Left hindlimb (tissue), 1 donor: ENCODE results near the gene CORO7.
A peak's percentile ranks its signal among the peaks of the same experiment; 100 is the strongest.

ENCODE experiments used
- DNase-seq: peaks from one replicate; pipeline ENCODE4 v3.0.0-alpha.2; 2018

CORO7 gene

DNA sequence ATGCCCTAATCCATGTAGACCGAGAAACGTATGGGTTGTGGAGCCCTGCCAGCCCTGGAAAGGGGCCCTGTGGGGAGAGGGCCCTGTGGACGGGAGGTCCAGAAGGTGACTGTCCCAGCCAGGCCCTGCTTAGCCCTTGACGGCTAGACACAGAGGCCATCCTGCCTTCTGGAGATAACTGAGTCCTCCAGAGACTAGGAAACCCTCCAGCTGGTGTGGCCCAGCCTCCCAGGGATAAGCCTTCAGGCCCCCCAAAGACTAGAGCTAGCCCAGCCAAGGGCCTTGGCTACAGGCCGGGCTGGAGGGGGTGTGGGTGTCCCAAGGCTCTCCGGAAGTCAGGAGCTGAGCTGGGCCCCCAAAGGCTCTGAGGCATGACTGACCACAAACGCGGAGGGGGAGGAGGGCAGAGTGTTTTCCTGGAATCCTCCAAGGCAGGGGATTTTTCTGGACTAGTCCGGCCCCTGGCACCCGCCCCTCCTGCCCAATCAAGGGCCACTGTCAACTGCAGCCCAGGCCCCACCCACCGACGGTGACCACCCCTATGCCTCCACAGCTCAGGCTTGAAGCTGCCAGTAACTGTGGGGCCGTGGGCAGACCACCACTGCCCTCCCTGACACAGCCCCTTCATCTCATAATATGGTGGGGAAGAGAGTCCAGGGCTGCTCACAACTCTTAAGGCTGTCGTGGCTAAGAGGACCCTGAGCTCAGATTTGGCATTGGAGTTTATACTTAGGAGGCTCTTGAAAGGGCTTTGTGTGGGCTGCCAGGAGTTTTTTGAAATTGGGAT, 45.6 kb downstream of the CORO7 start:
- DNase-seq = peak; percentile 90

DNA sequence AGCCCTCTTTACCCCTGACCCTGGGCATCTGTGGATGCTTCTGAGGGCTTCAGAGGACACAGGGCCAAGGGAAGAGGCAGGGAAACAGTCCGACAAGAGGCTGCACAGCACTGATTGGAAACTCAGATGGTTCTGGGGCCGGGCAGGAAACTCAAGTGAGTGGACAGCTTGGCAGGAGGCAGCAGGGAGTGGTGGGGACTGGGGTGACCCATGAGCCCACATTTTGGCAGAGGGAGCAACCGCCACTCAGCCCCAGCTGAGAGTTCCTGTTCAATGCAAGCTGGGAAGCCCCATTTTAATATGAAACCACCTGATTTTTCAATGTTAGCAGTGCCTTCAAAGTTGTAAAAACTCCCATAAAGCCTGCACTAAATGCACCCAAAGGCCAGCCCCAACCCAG, 46.2 kb downstream of the CORO7 start:
- DNase-seq = no peak

DNA sequence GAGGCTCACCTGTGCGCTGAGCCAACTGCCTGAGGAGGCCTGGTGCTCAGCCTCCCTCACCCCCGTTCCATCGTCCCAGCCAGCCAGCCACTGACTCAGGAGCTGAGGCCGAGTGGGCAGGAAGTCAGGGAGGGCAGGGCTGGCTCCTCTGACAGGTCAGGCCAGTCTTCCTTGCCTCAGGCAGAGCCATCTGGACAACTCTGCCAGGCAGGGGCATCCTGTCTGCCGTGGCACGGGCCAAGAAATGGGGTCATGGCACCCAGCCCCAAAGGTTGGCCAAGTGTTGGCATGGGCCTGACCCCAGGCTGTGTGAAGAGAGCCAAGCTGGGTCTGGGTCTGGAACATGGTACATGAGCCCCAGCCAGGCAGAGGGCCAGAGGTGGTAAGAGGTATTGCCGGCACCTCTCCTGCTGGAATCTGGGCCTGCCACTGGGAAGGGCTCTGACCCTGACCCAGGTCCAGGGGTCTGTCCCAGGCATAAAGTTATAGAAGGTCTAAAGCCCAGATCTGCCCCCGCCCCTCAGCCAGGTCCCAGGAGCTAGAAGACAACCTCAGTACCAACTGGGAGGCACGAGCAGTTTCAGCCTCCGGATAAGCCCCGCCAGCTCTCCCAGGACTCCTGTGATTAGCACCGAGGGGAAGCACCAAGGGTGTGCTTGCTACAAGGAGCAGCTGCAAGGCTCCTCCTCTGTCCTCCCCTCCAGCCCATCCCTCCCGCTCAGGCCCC, 47.2 kb downstream of the CORO7 start:
- DNase-seq = no peak

DNA sequence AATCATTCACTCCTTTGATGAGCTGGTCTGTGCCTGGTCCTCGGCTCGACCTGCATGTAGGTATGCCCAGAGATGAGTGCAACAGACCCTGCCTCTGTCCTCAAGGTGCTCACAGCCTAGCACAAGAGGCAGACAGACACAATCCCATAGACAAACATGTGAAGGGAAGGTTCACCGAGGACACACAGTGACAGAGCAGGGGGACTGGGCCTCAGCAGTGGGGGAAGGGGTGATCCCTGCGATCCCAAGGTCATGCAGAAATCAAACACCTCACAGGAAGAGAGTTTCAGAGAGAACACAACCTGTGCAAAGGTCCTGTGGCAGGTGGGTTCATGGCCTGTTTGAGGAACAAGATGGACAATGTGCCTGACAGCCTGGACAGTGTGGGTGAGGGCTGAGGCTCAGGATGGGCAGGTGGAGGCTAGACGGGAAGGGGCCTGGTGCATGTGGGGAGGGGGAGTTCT, 49.0 kb downstream of the CORO7 start:
- no peak for DNase-seq

DNA sequence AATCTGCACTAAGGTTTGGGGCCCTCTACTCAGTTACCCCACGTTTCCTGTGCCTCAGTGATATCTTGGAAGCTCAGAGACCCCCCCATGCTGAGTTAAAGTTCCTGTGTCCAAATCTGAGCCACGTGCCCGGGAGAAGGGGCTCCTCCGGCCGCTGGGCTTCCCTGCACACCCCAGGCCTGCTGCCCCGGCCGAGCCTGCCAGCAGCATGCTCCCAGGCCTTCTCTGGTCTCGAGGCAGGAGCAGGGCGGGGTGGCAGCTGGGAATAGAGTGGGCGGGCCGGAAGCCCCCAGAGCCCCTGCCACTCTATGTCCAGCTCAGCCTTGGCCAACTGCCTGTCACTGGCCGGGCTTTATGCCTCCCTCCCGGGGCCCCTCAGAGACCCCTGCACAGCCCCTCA, 50.4 kb downstream of the CORO7 start:
- no peak for DNase-seq

DNA sequence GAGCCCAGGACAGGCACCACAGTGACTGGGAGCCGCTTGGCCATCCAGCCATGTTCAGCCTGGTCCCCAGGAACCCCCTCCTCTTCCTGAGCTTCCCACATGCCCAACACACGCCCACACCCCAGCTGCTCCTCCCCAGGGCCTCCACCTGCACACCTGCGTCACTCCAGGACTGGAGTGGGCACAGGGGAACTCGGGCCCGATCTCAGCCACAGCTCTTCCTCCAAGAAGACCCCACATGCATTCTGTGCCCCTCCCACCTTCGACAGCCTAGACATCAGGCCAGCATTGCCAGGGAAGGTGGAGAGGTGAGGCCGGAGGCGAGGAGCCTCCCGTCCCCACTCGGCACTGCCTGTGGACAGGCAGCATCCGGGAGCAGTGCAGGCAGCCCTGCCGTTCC, 50.8 kb downstream of the CORO7 start:
- no peak for DNase-seq

DNA sequence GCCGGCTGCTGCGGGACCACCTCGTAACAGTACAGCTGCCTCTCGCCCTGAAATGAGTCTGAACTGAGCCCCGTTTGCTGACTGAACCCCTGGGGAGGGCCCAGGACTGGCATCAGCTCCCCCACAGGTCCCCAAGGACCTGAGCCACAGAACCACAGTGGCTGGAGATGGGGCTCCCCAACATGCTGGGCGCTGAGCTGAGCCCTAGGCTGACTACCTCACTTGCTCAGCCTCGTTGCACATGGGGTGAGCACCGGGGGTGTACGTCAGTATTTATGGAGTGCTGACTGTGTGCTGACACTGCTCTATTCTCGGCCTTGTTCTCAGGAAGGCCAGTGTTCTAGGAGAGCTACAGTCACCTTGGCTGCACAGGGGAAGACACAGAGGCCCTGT, 51.4 kb downstream of the CORO7 start:
- no peak for DNase-seq

DNA sequence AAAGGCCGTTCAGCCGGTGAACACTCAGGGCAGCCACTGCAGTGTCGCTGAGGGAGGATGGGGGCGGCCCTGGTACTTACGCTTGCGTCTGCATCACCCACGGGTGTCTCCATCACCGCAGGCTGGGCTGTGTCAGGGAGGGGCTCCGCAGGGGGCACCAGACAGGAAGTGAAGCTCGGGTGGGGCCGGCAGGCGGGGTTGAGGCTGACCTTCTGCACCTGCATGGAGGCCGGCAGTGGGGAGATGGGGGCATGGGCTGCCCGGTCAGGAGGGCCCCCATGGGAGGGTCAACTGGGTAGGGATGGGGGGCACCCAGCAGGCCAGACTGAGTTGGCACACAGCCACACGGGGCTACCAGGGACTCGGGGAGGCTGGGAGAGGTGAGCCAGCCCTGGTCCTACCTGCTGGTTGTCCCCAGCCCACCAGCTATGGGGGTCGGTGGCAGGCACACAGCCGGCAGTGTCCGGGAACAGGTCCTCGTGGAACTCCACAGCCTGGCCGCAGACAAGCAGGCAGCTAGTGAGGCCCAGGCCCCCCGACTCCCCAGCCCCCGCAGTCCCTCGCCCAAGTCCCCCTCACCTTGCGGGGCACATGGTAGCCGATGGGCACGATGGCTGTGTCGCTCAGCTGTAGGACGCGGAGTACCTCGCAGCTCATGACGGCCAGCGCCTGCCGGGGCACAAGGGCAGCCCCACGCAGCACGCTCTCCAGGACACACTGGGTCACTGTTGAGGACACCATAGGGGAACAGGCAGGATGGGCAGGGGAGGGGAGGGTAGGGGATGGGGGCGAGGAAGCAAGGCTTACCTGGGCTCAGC, 52.0 kb downstream of the CORO7 start:
- DNase-seq = no peak

DNA sequence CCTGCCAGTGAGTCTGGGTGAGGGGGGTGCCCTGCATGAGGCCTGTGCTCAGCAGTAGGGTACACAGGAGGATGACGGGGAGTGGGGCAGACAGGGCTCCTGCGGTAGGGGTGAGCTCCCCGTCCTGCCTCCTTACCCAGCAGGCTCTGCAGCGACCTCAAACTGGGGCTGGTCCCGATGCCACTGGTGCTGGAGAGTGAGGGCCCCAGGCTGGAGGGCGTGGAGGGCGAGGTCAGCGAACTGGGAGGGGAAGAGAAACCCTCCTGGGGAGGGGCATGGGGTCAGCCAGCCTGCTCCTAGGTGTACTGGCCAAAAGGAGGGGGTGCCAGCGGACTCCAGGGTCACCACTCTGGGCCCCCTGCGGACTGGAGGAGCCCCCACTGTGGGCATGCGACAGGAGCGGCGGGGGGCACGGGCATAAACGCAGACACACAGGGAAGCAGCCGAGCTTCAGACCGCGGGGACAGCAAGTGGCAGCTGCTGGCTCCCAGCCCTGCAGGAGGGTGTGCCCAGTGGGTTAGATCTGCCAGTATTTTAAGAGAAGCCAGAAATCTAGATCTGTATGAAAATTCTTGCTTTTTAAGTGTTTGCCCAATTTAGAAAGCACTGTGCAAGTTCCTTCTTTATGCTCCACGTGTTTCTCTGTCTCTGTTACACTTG, 53.8 kb downstream of the CORO7 start:
- DNase-seq = no peak

DNA sequence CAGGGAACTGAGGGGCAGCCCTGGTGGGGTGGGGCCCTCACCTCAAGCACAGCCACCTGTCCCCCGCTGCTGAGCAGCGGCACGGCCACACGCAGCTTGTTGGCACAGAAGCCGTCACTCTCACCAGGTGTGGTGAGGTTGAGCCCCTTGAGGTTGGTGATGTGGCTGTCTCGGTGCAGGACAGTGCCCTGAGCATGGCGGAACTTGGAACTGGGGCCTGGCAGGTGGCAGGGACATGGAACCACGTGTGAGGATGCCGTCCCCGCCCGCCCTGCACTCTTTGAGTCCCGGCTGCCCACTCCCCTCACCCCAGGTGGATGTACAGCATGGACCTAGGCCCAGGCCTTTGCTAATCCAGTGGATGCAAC, 54.5 kb downstream of the CORO7 start:
- no peak for DNase-seq

DNA sequence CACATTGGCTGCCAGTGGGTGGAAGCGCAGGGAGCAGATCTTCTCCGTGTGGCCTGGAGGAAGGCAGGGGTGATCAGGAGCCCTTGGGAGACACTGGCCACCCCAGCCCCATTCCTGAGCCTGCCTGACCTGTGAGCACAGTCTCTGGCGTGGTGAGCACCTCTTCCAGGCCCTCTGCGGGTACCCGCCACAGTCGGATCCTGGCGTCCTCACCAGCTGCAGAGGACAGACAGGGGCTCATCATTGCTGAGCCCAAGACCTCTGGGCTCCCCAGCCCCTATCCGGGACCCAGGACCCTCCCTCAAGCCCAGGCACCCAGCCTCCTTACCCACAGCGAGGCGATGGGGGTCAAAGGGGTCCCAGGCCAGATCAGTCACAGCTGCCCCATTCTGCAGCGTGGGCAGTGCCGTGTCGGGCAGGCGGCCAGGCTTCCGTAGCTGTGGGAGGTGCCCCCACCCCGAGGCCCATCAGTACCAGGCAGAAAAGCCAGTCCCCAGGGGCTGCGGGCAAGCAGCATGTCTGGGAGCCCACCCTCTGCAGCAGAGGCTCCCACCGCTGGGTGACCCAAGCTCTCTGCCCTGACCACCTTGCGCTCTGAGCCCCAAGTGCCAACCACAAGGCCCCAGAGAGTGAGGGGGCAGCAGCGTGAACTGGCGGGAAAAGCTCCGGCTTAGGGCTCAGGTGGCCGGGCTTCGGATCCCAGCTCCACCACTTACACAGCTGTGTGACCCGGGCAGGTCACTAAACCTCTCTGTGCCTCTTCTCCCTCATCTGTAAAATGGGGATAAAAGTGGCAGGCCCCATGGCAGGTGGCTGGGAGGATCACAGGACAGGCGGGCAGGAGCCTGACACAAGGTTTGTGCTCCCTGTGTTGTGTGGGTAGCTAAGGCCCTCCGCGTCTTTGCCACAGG, 55.1 kb downstream of the CORO7 start:
- no peak for DNase-seq

DNA sequence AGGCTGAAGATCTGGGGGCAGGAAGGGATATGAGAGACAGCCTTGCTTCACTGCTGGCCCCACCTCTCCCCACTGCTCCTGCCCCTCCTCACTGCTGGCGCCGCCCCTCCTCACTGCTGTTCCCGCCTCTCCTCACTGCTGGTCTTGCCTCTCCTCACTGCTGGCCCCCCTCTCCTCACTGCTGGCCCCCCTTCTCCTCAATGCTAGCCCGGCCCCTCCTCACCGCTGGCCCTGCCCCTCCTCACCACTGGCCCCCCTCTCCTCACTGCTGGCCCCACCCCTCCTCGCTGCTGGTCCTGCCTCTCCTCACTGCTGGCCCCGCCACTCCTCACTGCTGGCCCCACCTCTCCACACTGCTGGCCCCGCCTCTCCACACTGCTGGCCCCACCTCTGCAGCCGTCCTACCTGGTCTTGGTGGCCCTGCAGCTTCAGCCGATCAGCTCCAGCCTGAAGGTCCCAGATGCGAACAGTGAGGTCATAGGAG, 55.8 kb downstream of the CORO7 start:
- no peak for DNase-seq

DNA sequence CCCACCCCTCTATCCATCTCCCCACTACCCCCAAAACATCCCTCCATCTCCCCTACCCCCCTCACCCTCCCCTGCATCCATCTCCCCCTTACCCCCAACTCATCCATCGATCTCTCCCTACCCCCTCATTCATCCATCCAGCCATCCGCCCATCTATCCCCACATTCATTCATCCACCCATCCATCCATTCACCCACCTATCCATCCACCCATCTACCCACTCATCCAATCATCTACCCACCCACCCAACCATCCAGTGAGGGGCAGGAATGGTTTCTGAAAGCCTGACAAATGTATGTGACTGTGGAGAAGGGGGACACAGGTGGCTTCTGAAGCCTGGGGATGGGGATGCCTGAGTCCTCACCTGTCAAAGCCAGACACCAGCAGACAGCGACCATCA, 56.5 kb downstream of the CORO7 start:
- DNase-seq = no peak

DNA sequence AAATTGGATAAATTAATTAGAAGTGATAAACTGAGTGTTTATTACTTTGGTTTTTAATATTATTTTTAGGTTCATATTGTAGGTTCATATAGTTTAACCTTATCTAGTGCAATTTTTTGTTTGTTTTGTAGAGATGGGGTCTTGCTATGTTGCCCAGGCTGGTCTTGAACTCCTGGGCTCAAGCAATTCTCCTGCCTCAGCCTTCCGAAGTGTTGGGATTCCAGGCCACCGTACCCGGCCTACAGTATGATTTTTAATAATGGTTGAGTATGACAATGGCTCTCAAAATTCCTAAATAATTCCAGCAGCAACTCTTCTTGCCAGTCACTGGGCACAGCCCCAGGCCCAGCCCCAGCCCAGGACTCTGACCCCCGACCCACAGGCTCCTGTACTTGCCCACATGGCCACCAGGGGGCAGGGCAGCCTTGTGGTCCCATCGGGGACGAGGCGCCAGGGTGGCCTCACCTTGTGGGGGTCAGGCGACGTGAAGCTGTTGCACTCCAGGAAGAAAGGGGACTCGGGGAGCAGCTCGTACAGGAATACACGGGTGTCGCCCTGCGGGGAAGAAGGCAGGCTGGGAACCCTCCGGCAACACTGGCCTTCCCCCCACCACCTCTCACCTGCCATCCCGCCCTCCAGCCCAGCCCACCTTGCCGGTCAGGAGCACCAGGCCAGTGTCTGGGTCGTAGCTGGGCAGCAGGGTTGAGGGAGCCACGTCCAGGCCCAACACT, 57.4 kb downstream of the CORO7 start:
- peak; percentile 72 for DNase-seq

DNA sequence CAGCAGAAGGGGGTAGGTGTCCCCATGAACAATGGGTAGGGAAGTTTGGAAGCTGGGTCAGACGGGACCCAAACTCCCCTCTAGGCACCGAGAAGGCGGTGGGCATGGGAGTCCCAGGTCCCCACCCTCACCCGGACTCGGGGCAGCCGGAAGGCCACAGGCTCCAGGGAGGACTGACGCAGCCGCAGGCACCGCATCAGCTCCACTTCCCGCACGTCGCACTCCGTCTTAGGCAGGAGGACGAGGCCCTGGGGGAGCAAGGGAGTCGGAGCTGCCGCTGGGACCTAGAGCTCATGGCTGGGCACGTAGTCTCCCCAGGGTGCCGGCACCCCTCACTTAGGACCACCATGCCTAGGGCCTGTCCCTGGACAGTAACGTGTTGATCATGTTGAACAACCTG, 58.2 kb downstream of the CORO7 start:
- no peak for DNase-seq

DNA sequence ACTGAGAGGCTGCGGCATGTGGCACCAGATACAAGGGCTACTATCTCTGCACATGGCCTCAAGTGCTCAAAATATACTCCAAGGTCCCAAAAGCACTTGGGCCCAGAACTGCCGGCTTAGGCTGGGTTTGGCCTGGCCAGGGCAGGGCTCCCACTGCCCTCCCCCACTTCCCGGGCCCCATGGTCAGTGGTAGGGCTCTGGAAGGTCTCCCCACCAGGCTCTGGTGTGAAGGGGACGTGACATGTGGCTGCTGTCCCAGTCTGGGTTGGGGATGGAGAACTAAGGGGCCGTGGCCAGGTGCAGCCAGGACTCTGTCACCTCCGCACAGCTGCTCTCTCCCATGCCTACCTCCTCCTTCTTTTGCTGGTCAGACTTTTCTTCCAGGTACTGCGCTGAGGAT, 59.6 kb downstream of the CORO7 start:
- DNase-seq = no peak

DNA sequence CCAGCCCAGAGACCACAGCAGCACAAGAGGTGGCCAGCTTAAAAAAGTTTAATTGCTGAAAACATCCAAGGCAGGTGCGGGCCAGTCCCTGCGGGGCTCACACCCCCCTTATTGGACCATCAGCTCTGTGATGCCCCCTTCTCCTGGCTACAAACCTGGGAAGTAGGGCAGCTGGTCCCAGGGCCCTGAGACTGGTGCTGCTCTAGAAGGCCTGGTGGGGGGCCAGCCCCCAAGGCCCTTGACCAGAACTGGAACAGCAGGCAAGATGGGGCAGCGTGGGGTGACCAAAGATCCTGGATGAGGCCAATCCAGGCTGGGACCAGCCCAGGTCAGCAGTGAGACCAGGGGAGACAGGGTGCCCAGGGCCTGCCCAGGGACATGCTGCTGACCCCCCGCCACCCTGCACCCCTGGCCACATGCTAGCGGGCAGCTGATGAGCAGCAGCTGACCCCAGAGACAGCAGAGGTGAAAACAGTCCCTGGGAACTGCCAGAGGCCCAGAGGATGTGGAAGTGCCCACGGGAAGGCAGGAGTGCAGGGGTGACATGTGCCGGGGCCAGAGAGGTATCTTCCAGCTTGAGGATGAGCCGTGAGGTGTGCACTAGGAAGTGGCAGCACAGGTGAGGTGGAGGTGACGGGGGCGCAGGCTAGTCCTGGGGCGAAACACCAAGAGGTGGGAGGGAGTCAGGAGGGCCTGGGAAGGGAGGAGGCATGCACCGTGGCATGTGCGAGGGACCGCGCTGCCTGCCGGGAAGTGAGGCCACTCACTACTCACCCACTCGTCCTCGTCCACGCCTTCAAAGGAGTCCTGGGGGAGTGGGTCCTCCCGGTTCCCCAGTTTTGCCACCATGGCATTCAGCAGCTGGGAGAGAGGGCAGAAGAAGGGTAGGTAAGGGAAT, 61.6 kb downstream of the CORO7 start:
- no peak for DNase-seq

DNA sequence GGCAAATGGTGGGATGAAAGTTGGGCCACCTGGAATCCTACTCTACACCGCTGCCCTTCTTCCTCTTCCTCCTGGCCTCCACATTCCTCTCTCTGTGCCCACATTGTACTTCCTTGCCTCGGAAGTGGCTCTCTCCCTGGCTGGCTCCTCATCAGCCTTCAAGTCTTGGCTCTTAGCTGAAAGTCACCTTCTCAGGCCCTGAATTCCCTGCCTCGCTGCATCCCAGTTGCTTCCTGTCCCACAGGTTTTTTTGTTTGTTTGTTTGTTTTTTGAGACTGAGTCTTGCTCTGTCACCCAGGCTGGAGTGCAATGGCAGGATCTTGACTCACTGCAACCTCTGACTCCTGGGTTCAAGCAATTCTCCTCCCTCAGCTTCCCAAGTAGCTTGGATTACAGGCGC, 62.7 kb downstream of the CORO7 start:
- DNase-seq = no peak

DNA sequence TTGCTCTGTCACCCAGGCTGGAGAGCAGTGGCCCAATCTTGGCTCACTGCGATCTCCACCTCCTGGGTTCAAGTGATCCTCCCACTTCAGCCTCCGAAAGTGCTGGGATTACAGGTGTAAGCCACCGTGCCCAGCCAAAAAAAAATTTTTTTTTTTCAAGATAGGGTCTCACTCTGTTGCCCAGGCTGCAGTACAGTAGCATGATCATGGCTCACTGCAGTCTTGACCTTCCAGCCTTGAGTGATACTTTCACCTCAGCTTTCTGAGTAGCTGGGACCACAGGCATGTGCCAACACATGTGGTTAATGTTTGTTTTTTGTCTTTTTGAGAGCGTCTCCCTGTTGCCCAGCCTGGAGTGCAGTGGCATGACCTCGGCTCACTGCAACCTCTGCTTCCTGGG, 63.6 kb downstream of the CORO7 start:
- no peak for DNase-seq

DNA sequence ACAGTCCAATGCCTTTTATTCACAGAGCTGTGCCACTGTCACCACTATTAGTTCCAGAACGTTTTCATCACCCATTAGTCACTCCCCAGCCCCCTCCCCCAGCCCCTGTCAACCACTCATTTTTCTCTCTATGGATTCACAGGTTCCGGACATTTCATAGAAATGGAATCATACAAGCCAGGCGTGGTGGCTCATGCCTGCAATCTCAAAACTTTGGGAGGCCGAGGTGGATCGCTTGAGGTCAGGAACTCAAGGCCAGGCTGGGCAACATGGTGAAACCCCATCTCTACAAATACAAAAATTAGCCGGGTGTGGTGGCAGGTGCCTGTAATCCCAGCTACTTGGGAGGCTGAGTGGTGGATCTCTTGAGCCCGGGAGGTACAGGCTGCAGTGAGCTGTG, 64.5 kb downstream of the CORO7 start:
- no peak for DNase-seq
